Fibroblast of lung (primary cell): Measurements from ENCODE around the gene SFXN3.

Source experiments
- EZH2 ChIP-seq: IDR thresholded peaks from 2 replicates; pipeline ENCODE4 v1.5.1; 2012; ENCODE audit warnings: low read length, control low read depth, mild to moderate bottlenecking; ENCODE audit errors: missing control alignments
- TF ChIP-seq, protein P1 (sequence below), 2 donors: IDR thresholded peaks in 1 of 2; conservative IDR thresholded peaks in 1 of 2; 1 replicate in 1 of 2; 2 replicates in 1 of 2; pipeline ENCODE4 v1.5.1; 2011 to 2012; ENCODE audit warnings: low read length in 2 of 2, control low read depth in 1 of 2, inconsistent platforms in 1 of 2, low read depth in 1 of 2, mild to moderate bottlenecking in 1 of 2

DNA sequence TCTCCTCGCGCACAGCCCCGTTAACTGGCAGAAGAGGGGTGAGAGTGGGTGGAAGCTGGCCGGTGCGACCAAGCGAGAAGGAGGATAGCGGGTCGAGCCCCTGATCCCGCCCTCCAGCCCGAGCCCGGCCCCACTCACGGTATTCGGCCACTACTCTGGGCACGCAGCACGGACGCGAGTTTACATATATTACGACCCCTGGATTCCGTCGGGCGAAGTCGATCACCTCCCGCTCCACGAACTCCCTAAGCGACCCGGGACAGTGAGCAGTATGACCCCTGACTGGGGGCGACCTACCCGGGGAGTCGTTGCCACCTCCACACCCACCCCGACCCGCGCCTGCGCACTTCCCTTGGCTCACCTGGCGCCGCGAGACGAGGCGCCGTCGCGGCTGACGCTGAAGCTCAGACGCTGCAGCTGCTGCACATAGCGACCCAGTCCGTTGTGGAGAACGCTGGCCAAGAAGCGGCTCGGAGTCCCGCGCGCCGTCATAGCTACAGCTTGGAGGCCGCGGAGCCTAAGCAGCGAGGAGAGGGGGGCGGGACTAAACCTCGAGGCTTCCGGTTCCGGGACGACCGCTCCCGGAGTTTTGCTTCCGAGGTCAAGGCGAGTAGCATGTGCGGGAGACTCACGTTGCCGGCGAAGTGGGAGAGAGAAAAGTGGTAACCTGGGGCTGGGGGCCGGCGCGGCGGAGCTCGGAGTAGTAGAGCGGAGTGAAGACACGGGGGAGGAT is 43.9 kb upstream of the SFXN3 start, which contains the start of the genes MRPL43 and TWNK:
- TF ChIP-seq, protein P1, sequence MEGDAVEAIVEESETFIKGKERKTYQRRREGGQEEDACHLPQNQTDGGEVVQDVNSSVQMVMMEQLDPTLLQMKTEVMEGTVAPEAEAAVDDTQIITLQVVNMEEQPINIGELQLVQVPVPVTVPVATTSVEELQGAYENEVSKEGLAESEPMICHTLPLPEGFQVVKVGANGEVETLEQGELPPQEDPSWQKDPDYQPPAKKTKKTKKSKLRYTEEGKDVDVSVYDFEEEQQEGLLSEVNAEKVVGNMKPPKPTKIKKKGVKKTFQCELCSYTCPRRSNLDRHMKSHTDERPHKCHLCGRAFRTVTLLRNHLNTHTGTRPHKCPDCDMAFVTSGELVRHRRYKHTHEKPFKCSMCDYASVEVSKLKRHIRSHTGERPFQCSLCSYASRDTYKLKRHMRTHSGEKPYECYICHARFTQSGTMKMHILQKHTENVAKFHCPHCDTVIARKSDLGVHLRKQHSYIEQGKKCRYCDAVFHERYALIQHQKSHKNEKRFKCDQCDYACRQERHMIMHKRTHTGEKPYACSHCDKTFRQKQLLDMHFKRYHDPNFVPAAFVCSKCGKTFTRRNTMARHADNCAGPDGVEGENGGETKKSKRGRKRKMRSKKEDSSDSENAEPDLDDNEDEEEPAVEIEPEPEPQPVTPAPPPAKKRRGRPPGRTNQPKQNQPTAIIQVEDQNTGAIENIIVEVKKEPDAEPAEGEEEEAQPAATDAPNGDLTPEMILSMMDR (conservative IDR thresholded peaks at IDR 0.05 in 1 of 2, IDR thresholded peaks at IDR 0.05 in 1 of 2; ENCODE audit: low read depth in 1 of 2, low read length in 2 of 2) = no peak
- TF ChIP-seq EZH2 = no peak
